Ascending aorta (tissue), 2 donors: ENCODE measurements around the gene MOCS2. TPM values are rescaled to one million over a fixed set of nuclear protein-coding genes. Genes with fewer than 3 reads are reported as not detected.

Experiments used
- DNase-seq, 2 donors: peaks; one replicate each; pipeline ENCODE4 v3.0.0-alpha.2; 2019; ENCODE audit warnings: low spot score in 2 of 2
- H3K27ac ChIP-seq, 2 donors: fragments of 200-600 bp; sonication (generic); one replicate each; pipeline ENCODE4 v1.5.1; 2016 to 2017; ENCODE audit warnings: mild to moderate bottlenecking in 1 of 2
- H3K27me3 ChIP-seq: fragments of 200-600 bp; sonication (generic); one replicate; pipeline ENCODE4 v1.5.1; 2017
- H3K36me3 ChIP-seq, 2 donors: fragments of 200-600 bp; sonication (generic); one replicate each; pipeline ENCODE4 v1.5.1; 2016
- H3K4me1 ChIP-seq, 2 donors: fragments of 200-600 bp; sonication (generic); one replicate each; pipeline ENCODE4 v1.5.1; 2016 to 2017; ENCODE audit warnings: mild to moderate bottlenecking in 1 of 2
- H3K4me3 ChIP-seq, 2 donors: fragments of 200-600 bp; sonication (generic); one replicate each; pipeline ENCODE4 v1.5.1; 2016 to 2017; ENCODE audit warnings: mild to moderate bottlenecking in 1 of 2
- H3K9me3 ChIP-seq, 2 donors: fragments of 200-600 bp; sonication (generic); one replicate each; pipeline ENCODE4 v1.5.1; 2016
- intact Hi-C: fragments of 100-400 bp; cut with DNase I; formaldehyde crosslinking; loops from one replicate; pipeline ENCODE4 v1.15.1; 2023
- total RNA-seq: library from RNA; depleted of rRNA; stranded (reverse); fragments of >200 nt; gene quantifications from one replicate; pipeline ENCODE4 v1.1.0, GENCODE V29; 2016
- TF ChIP-seq, protein P1 (sequence below), 3 experiments: fragments of 200-600 bp in 2 of 3; fragments of 450-650 bp in 1 of 3; sonication (generic) in 2 of 3; IDR thresholded peaks; one replicate each; pipeline ENCODE4 v1.5.1; 2016 to 2019; ENCODE audit warnings: antibody characterized with exemption in 3 of 3, mild to moderate bottlenecking in 1 of 3, moderate library complexity in 1 of 3

The MOCS2 gene
- total RNA-seq, 1 donor from 2014 or later = 21.3 TPM

GRCh38 chr5:53109056-53109442 lies 508 bp downstream of the MOCS2 start:
- Histone ChIP-seq H3K4me1 (peaks cover 3 to 11% of the 10 kb centered on the region in 2 donors), H3K4me3 (peak overlapping the region; percentile 65 to 83), H3K9me3 (no peaks in the 10 kb centered on the region), H3K27ac (peak overlapping the region; percentile 59 to 78), H3K36me3 (peaks cover 0 to 4% of the 10 kb centered on the region in 2 donors), H3K27me3 (no peaks in the 10 kb centered on the region)
- intact Hi-C loops = no loop called here
- DNase-seq = no peak
- TF ChIP-seq, protein P1, sequence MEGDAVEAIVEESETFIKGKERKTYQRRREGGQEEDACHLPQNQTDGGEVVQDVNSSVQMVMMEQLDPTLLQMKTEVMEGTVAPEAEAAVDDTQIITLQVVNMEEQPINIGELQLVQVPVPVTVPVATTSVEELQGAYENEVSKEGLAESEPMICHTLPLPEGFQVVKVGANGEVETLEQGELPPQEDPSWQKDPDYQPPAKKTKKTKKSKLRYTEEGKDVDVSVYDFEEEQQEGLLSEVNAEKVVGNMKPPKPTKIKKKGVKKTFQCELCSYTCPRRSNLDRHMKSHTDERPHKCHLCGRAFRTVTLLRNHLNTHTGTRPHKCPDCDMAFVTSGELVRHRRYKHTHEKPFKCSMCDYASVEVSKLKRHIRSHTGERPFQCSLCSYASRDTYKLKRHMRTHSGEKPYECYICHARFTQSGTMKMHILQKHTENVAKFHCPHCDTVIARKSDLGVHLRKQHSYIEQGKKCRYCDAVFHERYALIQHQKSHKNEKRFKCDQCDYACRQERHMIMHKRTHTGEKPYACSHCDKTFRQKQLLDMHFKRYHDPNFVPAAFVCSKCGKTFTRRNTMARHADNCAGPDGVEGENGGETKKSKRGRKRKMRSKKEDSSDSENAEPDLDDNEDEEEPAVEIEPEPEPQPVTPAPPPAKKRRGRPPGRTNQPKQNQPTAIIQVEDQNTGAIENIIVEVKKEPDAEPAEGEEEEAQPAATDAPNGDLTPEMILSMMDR (IDR thresholded peaks at IDR 0.05) = no peak

DNA sequence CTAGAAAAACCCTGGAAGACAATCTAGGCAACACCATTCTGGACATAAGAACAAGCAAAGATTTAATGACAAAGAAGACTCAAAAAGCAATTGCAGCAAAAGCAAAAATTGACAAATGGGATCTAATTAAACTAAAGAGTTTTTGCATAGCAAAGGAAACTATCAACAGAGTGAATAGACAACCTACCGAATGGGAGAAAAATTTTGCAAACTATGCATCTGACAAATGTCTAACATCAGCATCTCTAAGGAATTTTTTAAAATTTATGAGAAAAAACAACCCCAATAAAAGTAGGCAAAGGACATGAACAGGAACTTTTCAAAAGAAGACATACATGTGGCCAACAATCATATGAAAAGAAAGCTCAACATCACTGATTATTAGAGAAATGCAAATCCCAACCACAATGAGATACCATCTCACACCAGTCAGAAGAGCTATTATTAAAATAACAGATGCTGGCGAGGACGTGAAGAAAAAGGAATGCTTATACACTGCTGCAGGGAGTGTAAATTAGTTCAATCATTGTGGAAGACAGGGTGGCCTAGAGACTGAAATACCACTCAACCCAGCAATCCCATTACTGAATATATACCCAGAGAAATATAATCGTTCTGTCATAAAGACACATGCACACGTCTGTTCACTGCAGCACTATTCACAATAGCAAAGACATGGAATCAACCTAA lies 3.8 kb downstream of the MOCS2 start:
- peaks cover 3 to 11% of the 10 kb centered on the region in 2 donors for H3K4me1 ChIP-seq
- H3K36me3 ChIP-seq = peaks cover 3 to 9% of the 10 kb centered on the region in 2 donors
- no peaks in the 10 kb centered on the region for H3K27me3 ChIP-seq
- TF ChIP-seq, protein P1 (IDR thresholded peaks at IDR 0.05) = no peak
- H3K27ac ChIP-seq = no peak overlapping the region
- DNase-seq = no peak
- H3K9me3 ChIP-seq = no peaks in the 10 kb centered on the region
- no peak overlapping the region for H3K4me3 ChIP-seq
- intact Hi-C loops = no loop called here

GRCh38 chr5:53100606-53101005 lies 9.0 kb downstream of the MOCS2 start:
- TF ChIP-seq, protein P1 (IDR thresholded peaks at IDR 0.05) = no peak
- no peak for DNase-seq
- Histone ChIP-seq H3K9me3 (no peaks in the 10 kb centered on the region), H3K36me3 (peaks cover 17 to 45% of the 10 kb centered on the region in 2 donors), H3K27ac (no peak overlapping the region), H3K27me3 (no peaks in the 10 kb centered on the region), H3K4me3 (no peak overlapping the region), H3K4me1 (no peaks in the 10 kb centered on the region)
- intact Hi-C loops = no loop called here

- intact Hi-C loops = loop anchor here (10.0 kb wide), 3 partner anchors 315 to 435 kb away; partner anchors contain the start of genes ITGA1 and PELO
- Histone ChIP-seq H3K27me3 (no peaks in the 10 kb centered on the region), H3K36me3 (peaks cover 17 to 43% of the 10 kb centered on the region in 2 donors), H3K27ac (peak overlapping the region in 1 of 2 donors; percentile 25), H3K4me3 (no peak overlapping the region), H3K4me1 (no peaks in the 10 kb centered on the region), H3K9me3 (no peaks in the 10 kb centered on the region)
- TF ChIP-seq, protein P1 (IDR thresholded peaks at IDR 0.05) = no peak
- no peak for DNase-seq
These were observed 10.0 kb downstream of the MOCS2 start for GRCh38 chr5:53099546-53099945.

DNA sequence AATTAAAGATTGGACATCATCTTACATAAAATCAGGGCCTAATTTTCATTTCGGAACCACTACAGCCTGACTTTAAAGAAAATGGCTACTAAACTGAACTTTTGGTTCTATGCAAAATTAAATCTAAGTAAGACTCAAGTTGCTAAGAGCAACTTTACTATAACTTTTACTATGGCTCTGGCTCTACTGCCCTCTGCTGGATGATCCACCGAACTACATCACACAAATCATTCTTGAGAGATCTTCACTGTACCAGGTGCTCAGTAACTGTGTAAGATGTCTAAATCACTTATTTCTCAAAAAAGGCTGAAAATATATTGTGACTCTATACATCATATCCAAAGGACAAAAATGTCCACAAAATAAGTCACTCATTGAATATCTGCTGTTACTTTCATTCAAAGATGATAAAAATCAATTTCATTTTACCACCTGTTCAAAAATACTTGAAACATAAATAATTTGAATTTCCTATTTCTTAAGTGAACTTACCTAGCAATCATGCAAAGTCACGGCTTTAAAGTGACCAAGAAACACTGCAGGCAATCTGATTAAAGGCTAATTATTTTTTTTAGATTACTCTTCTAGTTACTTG lies 13.5 kb downstream of the MOCS2 start:
- H3K36me3 ChIP-seq = peaks cover 14 to 35% of the 10 kb centered on the region in 2 donors
- H3K27me3 ChIP-seq = no peaks in the 10 kb centered on the region
- H3K9me3 ChIP-seq = no peaks in the 10 kb centered on the region
- peaks cover 0 to under 1% of the 10 kb centered on the region in 2 donors for H3K4me1 ChIP-seq
- intact Hi-C loops = loop anchor here (10.0 kb wide), 3 partner anchors 311 to 431 kb away; partner anchors contain the start of genes ITGA1 and PELO
- no peak overlapping the region for H3K27ac ChIP-seq
- TF ChIP-seq, protein P1 (IDR thresholded peaks at IDR 0.05) = peak; percentile 73 to 86 (median 81)
- peak in 1 of 2 donors; percentile 83 for DNase-seq
- H3K4me3 ChIP-seq = no peak overlapping the region
